ENCODE results near the gene KAZN.

Gene KAZN

GRCh38 chr1:14988636-14989035 lies 390.2 kb downstream of the KAZN start:
- H3K4me3 ChIP-seq (ENCODE audit: low read length), result no peak overlapping the region
- DNase-seq (ENCODE audit: low read depth, low spot score), result no peak

DNA sequence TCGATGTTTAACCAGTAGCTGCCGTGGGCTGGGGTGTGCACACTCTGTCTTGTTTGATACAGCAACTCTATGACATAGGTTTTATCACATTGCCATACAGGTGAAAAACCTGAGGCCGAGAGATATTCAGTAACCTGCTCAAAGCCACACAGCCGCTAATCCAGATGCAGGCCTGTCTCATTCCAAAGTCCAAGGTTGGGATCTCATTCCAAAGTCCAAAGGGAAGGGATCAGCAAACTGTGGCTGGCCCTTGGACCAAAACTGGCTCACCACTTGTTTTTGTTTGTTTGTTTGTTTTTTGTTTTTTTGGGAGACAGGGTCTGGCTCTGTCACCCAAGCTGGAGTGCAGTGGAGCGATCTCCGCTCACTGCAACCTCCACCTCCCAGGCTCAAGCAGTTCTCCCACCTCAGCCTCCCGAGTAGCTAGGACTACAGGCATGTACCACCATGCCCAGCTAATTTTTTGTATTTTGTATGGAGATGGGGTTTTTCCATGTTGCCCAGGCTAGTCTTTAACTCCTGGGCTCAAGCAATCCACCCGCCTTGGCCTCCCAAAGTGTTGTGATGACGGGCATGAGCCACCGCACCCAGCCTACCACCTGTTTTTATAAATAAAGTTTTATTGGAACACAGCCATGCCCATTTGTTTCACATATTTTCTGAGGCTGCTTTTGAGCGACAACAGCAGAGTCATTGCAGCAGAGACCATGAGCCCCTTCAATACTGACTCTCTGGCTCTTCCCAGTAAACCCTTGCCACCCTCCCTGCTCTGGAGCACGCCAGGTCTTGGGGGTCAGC lies 391.6 kb downstream of the KAZN start:
- no peak for DNase-seq (ENCODE audit: low read depth, low spot score)
- no peak overlapping the region for H3K4me3 ChIP-seq (ENCODE audit: low read length)

DNA sequence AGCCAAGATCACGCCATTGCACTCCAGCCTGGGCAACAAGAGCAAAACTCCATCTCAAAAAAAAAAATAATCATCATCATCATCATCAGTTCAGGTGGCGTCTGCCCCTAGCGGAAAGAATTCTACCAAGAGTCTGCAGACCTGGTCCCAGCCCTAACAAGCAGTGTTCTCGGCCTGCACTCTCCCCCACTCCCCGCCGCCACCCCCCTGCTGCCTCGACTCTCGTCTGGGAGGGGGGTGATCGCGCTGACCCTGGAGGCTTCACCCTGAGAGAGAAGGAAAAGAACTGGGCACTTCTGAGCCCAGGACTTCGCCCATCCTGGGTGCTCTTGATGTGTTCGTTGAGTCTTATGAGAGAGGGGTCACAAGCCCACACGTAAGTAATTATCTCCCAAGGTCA lies 394.9 kb downstream of the KAZN start:
- no peak for DNase-seq (ENCODE audit: low read depth, low spot score)
- H3K4me3 ChIP-seq (ENCODE audit: low read length), result no peak overlapping the region

DNA sequence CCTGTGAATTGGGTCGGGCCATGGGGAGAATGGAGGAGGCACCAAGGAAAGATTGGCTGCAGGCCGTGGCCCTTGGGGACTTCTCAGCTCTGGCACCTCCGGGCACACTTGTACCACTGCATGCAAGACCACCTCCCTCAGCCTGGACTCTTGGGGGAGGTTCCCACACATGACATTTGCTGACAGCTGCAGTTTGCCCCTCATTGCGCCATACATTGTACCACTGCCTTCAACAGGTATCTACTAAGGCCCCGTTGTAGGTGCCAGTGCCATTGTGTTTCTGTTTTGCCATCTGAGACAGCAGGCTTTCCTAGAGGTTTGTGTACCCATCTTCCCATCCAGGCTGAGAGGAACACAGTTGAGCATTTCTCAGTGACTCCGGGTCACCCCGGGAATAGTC lies 395.7 kb downstream of the KAZN start:
- no peak overlapping the region for H3K4me3 ChIP-seq (ENCODE audit: low read length)

GRCh38 chr1:14994841-14995437 lies 396.5 kb downstream of the KAZN start:
- H3K4me3 ChIP-seq (ENCODE audit: low read length), result no peak overlapping the region
- DNase-seq (ENCODE audit: low read depth, low spot score), result no peak

More for the DNA sequence above, 395.7 kb downstream of the KAZN start:
- no peak for DNase-seq (ENCODE audit: low read depth, low spot score)

DNA sequence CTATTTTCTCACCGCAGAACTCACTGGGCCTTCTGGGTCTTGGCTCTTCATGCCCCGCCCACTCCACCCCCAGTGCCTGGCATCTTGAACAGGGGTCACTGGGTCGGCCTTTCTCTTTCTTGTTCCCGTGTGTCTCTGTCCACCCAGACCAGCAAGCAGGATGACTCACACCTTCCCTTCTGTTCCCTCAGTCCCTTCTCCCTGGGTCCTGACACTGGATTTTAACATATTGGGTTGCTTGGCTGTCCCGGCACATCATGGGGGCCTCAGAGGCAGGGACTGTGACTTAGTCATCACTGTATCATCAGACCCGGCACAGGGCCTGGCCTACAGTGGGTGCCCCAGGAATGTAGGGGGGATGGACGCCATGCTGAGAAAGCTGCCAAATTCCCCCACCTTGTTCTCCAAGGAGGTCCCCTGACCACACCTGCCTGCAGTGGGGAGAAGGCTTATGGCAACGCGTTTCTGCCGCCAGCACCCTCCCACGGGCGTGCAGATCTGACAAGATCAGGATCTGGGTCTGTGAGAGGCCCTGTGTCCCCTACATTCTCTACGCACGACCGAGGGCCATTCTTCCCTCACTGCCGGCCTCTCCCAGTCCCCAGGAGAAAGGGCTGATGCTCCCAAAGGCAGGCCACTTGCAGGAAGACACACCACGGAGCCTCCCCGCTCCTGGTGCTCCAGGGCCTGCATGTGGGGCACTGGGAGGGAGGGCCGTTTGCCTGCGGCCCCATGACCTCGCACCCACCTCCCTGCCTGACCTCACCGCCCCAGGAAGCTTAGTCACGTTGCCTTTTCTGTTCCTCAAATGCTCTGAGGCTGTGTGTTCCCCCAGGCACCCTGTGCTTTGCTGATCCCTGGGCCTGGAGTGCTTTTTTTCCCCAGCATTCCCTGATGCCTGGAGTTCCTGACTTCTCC lies 397.9 kb downstream of the KAZN start:
- no peak overlapping the region for H3K4me3 ChIP-seq (ENCODE audit: low read length)
- no peak for DNase-seq (ENCODE audit: low read depth, low spot score)

- DNase-seq (ENCODE audit: low read depth, low spot score), result no peak
- no peak overlapping the region for H3K4me3 ChIP-seq (ENCODE audit: low read length)
Observed at GRCh38 chr1:14997646-14998276, 399.3 kb downstream of the KAZN start.

- no peak overlapping the region for H3K4me3 ChIP-seq (ENCODE audit: low read length)
- no peak for DNase-seq (ENCODE audit: low read depth, low spot score)
Observed at GRCh38 chr1:14999441-14999840, 401.0 kb downstream of the KAZN start.

DNA sequence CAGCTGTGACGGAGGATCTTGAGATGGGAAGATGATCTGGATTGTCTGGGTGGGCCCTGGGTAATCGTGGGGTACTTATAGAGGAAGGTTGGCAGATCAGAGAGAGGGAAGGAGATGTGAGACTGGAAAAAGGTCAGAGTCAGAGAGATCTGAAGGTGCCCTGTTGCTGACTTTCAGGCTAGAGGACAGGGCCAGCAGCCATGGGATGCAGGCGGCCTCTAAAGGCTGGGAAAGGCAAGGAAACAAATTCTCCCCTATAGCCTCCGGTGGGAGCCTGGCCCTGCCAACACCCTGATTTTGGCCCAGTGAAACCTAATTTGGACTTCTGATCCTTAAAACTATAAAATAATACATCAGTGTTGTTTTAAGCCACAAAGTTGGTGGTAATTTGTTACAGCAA lies 401.5 kb downstream of the KAZN start:
- DNase-seq (ENCODE audit: low read depth, low spot score), result no peak
- H3K4me3 ChIP-seq (ENCODE audit: low read length), result no peak overlapping the region

GRCh38 chr1:15000671-15001070 lies 402.2 kb downstream of the KAZN start:
- no peak overlapping the region for H3K4me3 ChIP-seq (ENCODE audit: low read length)
- no peak for DNase-seq (ENCODE audit: low read depth, low spot score)

GRCh38 chr1:15001317-15001915 lies 402.9 kb downstream of the KAZN start:
- DNase-seq (ENCODE audit: low read depth, low spot score), result no peak
- no peak overlapping the region for H3K4me3 ChIP-seq (ENCODE audit: low read length)

- DNase-seq (ENCODE audit: low read depth, low spot score), result no peak
Observed at GRCh38 chr1:15002325-15002724, 403.8 kb downstream of the KAZN start.

DNA sequence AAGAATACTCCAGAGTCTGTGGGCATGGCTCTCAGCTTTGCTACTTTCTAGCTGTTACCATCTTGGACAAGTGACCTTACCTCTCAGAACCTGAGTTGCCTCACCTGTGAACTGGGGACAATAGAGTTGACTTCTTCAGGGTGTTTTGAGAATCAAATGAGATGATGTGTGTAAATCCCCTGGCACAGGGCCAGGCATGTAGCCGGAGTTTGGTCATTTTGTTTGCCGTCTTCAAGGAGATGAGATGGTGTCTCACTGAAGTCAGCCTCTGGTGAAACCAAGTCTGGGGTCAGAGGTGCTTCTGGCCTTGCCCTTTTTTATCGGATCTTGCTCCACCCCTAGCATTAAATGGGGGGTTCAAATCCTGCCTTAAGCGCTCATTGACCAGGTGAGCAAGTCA lies 405.9 kb downstream of the KAZN start:
- no peak overlapping the region for H3K4me3 ChIP-seq (ENCODE audit: low read length)
- no peak for DNase-seq (ENCODE audit: low read depth, low spot score)

More at GRCh38 chr1:15002325-15002724, 403.8 kb downstream of the KAZN start:
- no peak overlapping the region for H3K4me3 ChIP-seq (ENCODE audit: low read length)

- H3K4me3 ChIP-seq (ENCODE audit: low read length), result no peak overlapping the region
- no peak for DNase-seq (ENCODE audit: low read depth, low spot score)
Observed at GRCh38 chr1:15005116-15005515, 406.6 kb downstream of the KAZN start.

GRCh38 chr1:15007368-15007767 lies 408.9 kb downstream of the KAZN start:
- DNase-seq (ENCODE audit: low read depth, low spot score), result no peak
- no peak overlapping the region for H3K4me3 ChIP-seq (ENCODE audit: low read length)

GRCh38 chr1:15007842-15008241 lies 409.4 kb downstream of the KAZN start:
- H3K4me3 ChIP-seq (ENCODE audit: low read length), result no peak overlapping the region
- DNase-seq (ENCODE audit: low read depth, low spot score), result no peak

GRCh38 chr1:15008783-15009729 lies 410.6 kb downstream of the KAZN start:
- no peak overlapping the region for H3K4me3 ChIP-seq (ENCODE audit: low read length)
- no peak for DNase-seq (ENCODE audit: low read depth, low spot score)

- H3K4me3 ChIP-seq (ENCODE audit: low read length), result no peak overlapping the region
- no peak for DNase-seq (ENCODE audit: low read depth, low spot score)
Observed at GRCh38 chr1:15011160-15011559, 412.7 kb downstream of the KAZN start.
